COLO829 (cell line): ENCODE data around the gene RERG.
A peak's percentile ranks its signal among the peaks of the same experiment; 100 is the strongest.
"Not testable (repeated sequence)": the region's sequence is repeated elsewhere in the genome, so short reads cannot be mapped to it uniquely, and the experiment has no call there.

Experiments
- DNase-seq: peaks from one replicate; pipeline ENCODE4 v3.0.0; 2012; ENCODE audit warnings: low spot score

Gene RERG

GRCh38 chr12:15220915-15221885 lies at the start of gene RERG:
TSS of gene RERG (minus strand) at chr12:15221417. CDS start at chr12:15217489, 3,928 bp downstream.
- DNase-seq: peak; percentile 49

DNA sequence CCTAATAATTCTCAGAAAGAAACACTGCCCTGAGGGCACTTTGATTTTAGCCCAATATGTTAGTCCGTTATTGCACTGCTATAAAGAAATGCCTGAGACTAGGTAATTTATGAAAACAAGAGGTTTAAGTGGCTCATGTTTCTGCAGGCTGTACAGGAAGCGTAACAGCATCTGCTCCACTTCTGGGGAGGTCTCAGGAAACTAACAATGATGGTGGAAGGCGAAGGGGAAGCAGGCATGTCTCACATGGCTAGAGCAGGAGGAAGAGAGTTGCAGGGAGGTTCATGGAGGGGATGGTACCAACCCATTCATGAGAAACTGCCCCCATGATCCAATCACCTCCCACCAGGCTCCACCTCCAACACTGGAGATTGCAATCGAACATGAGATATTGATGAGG lies 49.4 kb upstream of the RERG start:
- no peak for DNase-seq

- peak; percentile 61 for DNase-seq
Measured at GRCh38 chr12:15268927-15269552, 47.8 kb upstream of the RERG start.

- no peak for DNase-seq
Measured at GRCh38 chr12:15268309-15268708, 47.1 kb upstream of the RERG start.

DNA sequence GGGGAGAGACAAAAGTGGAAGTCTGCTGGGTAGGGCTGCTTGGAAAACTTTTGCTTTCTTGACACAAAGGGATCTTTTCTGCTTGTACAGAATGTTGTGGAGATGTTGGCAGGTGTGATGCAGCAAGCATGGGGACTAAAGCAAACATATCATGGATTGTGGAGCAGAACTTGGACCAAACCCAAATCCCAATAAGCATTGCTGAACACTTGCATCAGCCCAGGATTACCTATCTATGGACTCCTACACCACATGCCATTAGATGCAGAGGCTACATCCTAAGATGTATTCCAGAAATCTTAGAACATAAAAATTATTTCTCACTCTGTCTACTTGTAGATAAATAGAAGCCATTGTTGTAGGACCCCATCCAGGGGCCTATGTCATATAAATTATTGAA lies 44.7 kb upstream of the RERG start:
- DNase-seq: no peak

DNA sequence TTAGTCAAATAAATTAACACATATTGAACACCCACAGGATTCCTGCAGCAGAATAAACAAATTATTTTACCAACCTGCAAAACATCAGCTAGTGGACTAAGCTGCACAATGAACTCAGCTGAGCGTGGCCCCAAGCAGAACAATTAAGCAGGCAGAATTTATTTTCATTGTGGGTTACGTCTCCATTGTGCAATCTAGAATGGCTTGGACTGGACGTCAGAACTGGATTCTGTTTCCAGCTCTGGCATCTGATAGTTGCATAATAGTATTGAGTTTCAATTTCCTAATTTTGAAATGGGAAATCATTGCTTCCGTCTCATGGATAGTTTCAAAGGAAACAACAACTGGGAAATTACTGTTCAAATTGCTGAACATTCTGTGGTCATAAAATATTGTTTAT lies 35.5 kb upstream of the RERG start:
- DNase-seq: no peak

- no peak for DNase-seq
Measured at GRCh38 chr12:15253990-15254389, 32.8 kb upstream of the RERG start.

GRCh38 chr12:15244926-15245325 lies 23.7 kb upstream of the RERG start:
- no peak for DNase-seq

GRCh38 chr12:15244341-15244740 lies 23.1 kb upstream of the RERG start:
- DNase-seq: no peak

DNA sequence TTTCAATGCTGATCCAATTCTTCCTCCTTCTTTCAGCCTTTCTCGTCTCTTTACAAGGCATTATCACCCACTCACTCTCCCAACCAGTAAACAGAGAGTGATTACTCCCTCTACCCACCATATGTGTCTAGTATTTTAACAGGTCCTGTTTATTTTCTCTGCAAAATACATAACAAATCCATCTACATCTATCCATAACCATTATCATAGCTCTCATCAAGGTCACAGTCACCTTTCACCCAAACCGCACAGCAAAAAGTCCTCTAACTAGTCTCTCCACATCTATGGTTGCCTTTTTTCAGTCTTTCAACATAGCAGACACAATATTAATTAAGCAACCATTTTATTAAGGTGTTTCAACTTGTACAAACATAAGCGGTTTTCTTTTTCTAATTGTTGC lies 21.9 kb upstream of the RERG start:
- no peak for DNase-seq

DNA sequence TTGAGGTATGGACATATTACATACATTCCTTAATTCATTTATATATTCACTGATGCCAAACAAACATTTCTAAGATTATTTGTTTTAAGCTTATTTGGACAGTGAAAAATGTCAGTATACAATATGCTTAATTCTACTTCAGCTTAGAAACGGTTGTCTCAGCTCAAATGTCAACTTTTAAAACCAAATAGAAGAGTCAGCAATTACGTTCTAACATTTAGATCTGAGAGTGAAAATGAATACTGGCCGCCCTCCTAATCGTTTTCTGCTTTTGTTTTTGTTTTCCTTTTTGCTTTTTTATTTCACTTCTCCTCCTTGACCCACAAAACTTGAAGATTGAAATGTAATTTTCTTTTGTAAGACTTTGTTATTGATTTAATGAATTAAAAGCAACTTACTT lies 19.7 kb upstream of the RERG start:
- no peak for DNase-seq

DNA sequence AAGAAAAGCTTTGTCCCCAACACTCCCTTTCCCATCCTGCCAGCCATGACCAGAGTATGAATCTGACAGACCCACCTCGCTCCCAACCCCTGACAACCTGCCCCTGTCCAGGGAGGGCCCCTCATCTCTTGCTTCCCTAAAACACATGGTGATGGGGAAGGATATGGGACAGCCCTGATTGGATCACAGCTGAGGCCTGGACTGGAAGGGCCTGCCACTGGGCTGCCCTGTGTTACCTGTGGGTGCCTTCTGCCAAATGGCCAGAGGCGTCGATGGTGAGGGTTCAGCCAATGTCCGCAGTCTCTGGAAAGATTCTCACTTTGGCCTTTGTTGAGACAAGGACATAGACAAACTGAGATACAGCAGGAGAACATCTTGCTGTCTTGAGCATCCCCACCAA lies 13.3 kb upstream of the RERG start:
- no peak for DNase-seq

DNA sequence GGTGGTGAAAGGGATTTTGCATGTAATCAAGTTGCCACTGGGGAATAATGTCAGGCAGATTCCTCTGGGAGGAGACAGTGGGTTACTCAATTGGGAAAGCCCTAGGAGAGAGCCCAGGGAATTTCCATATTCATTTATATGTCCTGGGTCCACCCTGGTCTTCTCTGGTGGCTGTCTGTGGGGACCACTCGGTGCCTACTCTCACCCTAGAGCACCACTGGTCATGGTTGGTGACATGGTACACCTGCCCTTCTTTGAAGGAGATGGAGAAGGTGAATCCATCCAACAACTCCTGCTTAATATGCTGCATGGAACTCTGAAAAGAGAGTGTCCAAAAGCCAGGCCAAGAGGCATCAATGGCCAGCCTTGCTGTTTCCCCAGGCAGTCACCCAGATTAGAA lies 12.8 kb upstream of the RERG start:
- DNase-seq: no peak

- no peak for DNase-seq
Measured at GRCh38 chr12:15232959-15233358, 11.7 kb upstream of the RERG start.

GRCh38 chr12:15231493-15231892 lies 10.3 kb upstream of the RERG start:
- no peak for DNase-seq

DNA sequence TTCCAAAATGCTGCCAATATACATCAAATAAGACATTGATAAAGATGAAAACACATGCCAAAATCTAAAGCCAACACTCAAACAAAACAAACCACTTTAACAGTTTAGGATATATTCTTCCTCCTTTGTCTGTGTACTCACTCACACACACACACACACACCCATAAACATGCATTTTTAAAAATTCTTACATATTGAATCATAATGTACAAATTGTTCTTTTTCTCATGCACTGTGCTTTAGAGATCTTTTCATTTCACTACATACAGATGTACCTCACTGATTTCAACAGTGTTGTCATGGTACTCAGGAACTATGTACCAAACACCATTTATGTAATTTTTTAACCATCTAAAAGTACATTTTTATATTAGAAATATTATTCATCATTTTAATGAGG lies 9.5 kb upstream of the RERG start:
- no peak for DNase-seq

GRCh38 chr12:15230137-15230536 lies 8.9 kb upstream of the RERG start:
- DNase-seq: no peak

GRCh38 chr12:15227004-15227679 lies 5.9 kb upstream of the RERG start:
- DNase-seq: peak; percentile 42

DNA sequence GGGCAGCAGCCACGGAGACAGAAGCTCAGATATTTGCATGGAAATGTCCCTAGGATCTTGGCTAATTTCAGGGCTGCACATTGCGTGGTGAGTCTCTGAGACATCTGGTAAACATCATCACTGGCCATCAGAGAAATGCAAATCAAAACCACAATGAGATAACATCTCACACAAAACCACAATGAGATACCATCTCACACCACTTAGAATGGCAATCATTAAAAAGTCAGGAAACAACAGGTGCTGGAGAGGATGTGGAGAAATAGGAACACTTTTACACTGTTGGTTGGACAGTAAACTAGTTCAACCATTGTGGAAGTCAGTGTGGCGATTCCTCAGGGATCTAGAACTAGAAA lies 4.6 kb upstream of the RERG start:
- DNase-seq: not testable (repeated sequence)

GRCh38 chr12:15225136-15225862 lies 4.1 kb upstream of the RERG start:
- no peak for DNase-seq

DNA sequence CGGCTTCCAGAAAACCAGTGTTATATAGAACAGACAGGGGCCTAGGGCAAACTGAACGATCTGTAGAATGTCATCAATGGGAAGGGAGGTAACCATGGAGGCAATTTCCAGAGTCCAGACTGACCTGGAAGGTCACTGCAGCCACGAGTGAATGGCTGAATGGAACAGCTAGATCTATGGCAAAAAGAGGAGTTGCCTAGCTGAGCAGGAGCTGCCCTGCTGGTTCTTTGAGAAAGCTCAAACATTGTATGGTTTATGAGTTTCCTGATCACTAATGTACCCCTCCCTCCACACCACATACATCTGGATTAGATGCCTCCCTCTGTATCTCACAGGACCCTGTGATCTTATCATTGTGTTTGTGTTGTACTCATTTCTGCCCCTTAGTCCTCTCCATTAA lies 1.0 kb upstream of the RERG start:
- DNase-seq: no peak

- DNase-seq: no peak
Measured at GRCh38 chr12:15220451-15220850, 766 bp downstream of the RERG start.
